Lower leg skin (tissue), 3 donors: ENCODE results near the gene TULP3.

Experiments used
- POLR2A ChIP-seq, 2 donors: fragments of 450-650 bp; IDR thresholded peaks; one replicate each; pipeline ENCODE4 v1.6.1; 2016 to 2017; ENCODE audit warnings: antibody characterized with exemption in 2 of 2, mild to moderate bottlenecking in 1 of 2, moderate library complexity in 1 of 2
- TF ChIP-seq, protein P1 (sequence below), 3 donors: fragments of 450-650 bp; IDR thresholded peaks; one replicate each; pipeline ENCODE4 v1.5.1; 2016; ENCODE audit warnings: antibody characterized with exemption in 3 of 3, mild to moderate bottlenecking in 3 of 3, moderate library complexity in 2 of 3

GRCh38 chr12:2974560-2974971, 83.9 kb downstream of the TULP3 start:
- no peak for TF ChIP-seq POLR2A (IDR thresholded peaks at IDR 0.05)
- TF ChIP-seq, protein P1, sequence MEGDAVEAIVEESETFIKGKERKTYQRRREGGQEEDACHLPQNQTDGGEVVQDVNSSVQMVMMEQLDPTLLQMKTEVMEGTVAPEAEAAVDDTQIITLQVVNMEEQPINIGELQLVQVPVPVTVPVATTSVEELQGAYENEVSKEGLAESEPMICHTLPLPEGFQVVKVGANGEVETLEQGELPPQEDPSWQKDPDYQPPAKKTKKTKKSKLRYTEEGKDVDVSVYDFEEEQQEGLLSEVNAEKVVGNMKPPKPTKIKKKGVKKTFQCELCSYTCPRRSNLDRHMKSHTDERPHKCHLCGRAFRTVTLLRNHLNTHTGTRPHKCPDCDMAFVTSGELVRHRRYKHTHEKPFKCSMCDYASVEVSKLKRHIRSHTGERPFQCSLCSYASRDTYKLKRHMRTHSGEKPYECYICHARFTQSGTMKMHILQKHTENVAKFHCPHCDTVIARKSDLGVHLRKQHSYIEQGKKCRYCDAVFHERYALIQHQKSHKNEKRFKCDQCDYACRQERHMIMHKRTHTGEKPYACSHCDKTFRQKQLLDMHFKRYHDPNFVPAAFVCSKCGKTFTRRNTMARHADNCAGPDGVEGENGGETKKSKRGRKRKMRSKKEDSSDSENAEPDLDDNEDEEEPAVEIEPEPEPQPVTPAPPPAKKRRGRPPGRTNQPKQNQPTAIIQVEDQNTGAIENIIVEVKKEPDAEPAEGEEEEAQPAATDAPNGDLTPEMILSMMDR (IDR thresholded peaks at IDR 0.05): no peak
